HepG2 (cell line): ENCODE results near the gene SOX8.

Experiments
- EZH2 ChIP-seq: conservative IDR thresholded peaks from 2 replicates; pipeline ENCODE4 v1.6.1; 2012; ENCODE audit warnings: mild to moderate bottlenecking, low read depth, low read length, moderate library complexity
- FOXJ3 ChIP-seq: sonication (generic); formaldehyde crosslinking; IDR thresholded peaks from 2 replicates; pipeline ENCODE4 v1.4.0; 2020; ENCODE audit warnings: missing genetic modification reagents, mild to moderate bottlenecking, borderline replicate concordance

DNA sequence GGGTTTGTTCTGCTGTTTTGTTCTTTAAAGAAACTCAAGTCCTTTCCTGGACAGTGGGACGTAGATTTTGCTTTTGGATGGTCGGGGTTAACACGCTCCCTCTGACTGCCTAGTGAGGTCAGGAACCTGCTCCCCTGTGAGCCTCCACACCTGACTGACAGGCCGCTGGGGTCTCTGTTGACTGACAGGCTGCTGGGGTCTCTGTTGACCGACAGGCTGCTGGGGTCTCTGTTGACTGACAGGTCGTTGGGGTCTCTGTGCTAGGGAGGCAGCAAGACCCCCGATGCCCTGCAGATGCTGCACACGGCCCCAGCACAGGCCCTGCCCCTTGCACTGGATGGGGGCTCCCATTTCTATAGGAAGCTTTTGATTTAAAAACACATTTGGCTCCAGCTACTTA, 44.3 kb upstream of the SOX8 start:
- TF ChIP-seq EZH2 (no peak), FOXJ3 (no peak)
